H1 (cell line): ENCODE data around the gene RAP1GAP. TPM values are rescaled to one million over a fixed set of nuclear protein-coding genes. Genes with fewer than 3 reads are reported as not detected.

Experiments used
- CTCF ChIA-PET: fragments of 300-600 bp; sonication (Branson Sonifier 250); formaldehyde crosslinking; loops from one replicate; lab custom pipeline; 2021; ENCODE audit not compliant: partially characterized antibody; lab: Charles Lee
- POLR2A ChIA-PET: fragments of 300-600 bp; sonication (Branson Sonifier 250); formaldehyde crosslinking; loops from one replicate; lab custom pipeline; 2021; ENCODE audit warnings: inconsistent platforms; ENCODE audit not compliant: partially characterized antibody; lab: Charles Lee
- DNase-seq, 2 experiments: peaks; one replicate each; pipeline versions ENCODE4 v3.0.0 to v3.0.0-alpha.2; 2010 to 2022; ENCODE audit warnings: low spot score in 2 of 2, low read depth in 1 of 2, mixed read lengths in 1 of 2
- FAIRE-seq: peaks from 2 replicates; lab custom pipeline; 2011; peaks lifted over from hg19 to GRCh38; lab: Jason Lieb, UNC
- H2AFZ ChIP-seq: 2 replicates; pipeline ENCODE4 v1.8.1; 2012; ENCODE audit warnings: low read length, inconsistent platforms
- H2AK5ac ChIP-seq: 2 replicates; pipeline ENCODE4 v1.6.1; 2013; ENCODE audit warnings: low read depth, low read length
- H2BK120ac ChIP-seq: replicated peaks from 2 replicates; pipeline ENCODE3; 2013; ENCODE audit warnings: low read depth, low read length, inconsistent platforms
- H2BK12ac ChIP-seq: 2 replicates; pipeline ENCODE4 v1.6.1; 2013; ENCODE audit warnings: low read depth, low read length
- H2BK15ac ChIP-seq: 2 replicates; pipeline ENCODE4 v1.6.1; 2013; ENCODE audit warnings: low read length
- H2BK20ac ChIP-seq: 2 replicates; pipeline ENCODE4 v1.6.1; 2013; ENCODE audit warnings: low read length
- H2BK5ac ChIP-seq: 2 replicates; pipeline ENCODE4 v1.6.1; 2013; ENCODE audit warnings: low read depth, low read length
- H3K14ac ChIP-seq: 2 replicates; pipeline ENCODE4 v1.6.1; 2013; ENCODE audit warnings: inconsistent platforms; ENCODE audit not compliant: insufficient read length
- H3K18ac ChIP-seq: 2 replicates; pipeline ENCODE4 v1.6.1; 2013; ENCODE audit warnings: low read length; ENCODE audit errors: extremely low read depth
- H3K23ac ChIP-seq: 2 replicates; pipeline ENCODE4 v1.6.1; 2013; ENCODE audit warnings: inconsistent platforms; ENCODE audit not compliant: insufficient read length
- H3K23me2 ChIP-seq: 2 replicates; pipeline ENCODE4 v1.6.1; 2013; ENCODE audit warnings: low read depth, low read length
- H3K27ac ChIP-seq: 2 replicates; pipeline ENCODE4 v1.6.1; 2011; ENCODE audit warnings: low read depth, low read length, inconsistent platforms
- H3K27me3 ChIP-seq, 4 experiments: replicated peaks in 1 of 4; 1 replicate in 1 of 4; 2 replicates in 3 of 4; pipeline versions ENCODE4 v1.6.1 to v1.8.1; 2011 to 2013; ENCODE audit warnings: low read length in 3 of 4, mild to moderate bottlenecking in 3 of 4, inconsistent platforms in 2 of 4, mixed read lengths in 2 of 4, moderate library complexity in 1 of 4; ENCODE audit not compliant: control insufficient read depth in 3 of 4, insufficient read depth in 3 of 4; ENCODE audit errors: extremely low read depth in 1 of 4
- H3K36me3 ChIP-seq, 4 experiments: 2 replicates each; pipeline versions ENCODE4 v1.6.1 to v1.8.1; 2011 to 2013; ENCODE audit warnings: mild to moderate bottlenecking in 4 of 4, low read length in 3 of 4, moderate library complexity in 2 of 4, control low read depth in 1 of 4, inconsistent platforms in 1 of 4; ENCODE audit not compliant: insufficient read depth in 4 of 4, control insufficient read depth in 2 of 4
- H3K4ac ChIP-seq: replicated peaks from 2 replicates; pipeline ENCODE3; 2013; ENCODE audit warnings: low read length, low read depth, mixed read lengths, inconsistent platforms; ENCODE audit not compliant: insufficient read length
- H3K4me1 ChIP-seq, 4 experiments: replicated peaks in 1 of 4; 1 replicate in 1 of 4; 2 replicates in 3 of 4; pipeline versions ENCODE4 v1.6.1 to v1.8.1; 2011 to 2013; ENCODE audit warnings: low read length in 3 of 4, inconsistent platforms in 2 of 4, mixed read lengths in 1 of 4; ENCODE audit not compliant: insufficient read depth in 4 of 4, control insufficient read depth in 3 of 4
- H3K4me2 ChIP-seq, 2 experiments: 2 replicates each; pipeline versions ENCODE4 v1.6.1 to v1.8.1; 2011 to 2013; ENCODE audit warnings: low read depth in 2 of 2, low read length in 2 of 2, control low read depth in 1 of 2, inconsistent platforms in 1 of 2, mild to moderate bottlenecking in 1 of 2; ENCODE audit not compliant: insufficient read depth in 1 of 2
- H3K4me3 ChIP-seq, 4 experiments: fragments of 200-600, 300-600 bp in 1 of 4; sonication (generic), shearing (Covaris generic), sonication (Bioruptor Twin) in 1 of 4; 2 replicates each; pipeline versions ENCODE4 v1.5.1 to v1.8.1; 2011 to 2016; ENCODE audit warnings: low read length in 4 of 4, low read depth in 3 of 4, control low read depth in 2 of 4, inconsistent platforms in 2 of 4, mild to moderate bottlenecking in 2 of 4, mixed read lengths in 1 of 4, moderate library complexity in 1 of 4; ENCODE audit not compliant: insufficient read depth in 2 of 4; ENCODE audit errors: extremely low read depth in 1 of 4
- H3K56ac ChIP-seq: replicated peaks from 2 replicates; pipeline ENCODE3; 2013; ENCODE audit warnings: low read depth, mild to moderate bottlenecking, mixed read lengths, low read length, inconsistent platforms; ENCODE audit not compliant: insufficient read length
- H3K79me1 ChIP-seq: 2 replicates; pipeline ENCODE4 v1.6.1; 2013; ENCODE audit warnings: low read depth, low read length, control low read depth
- H3K79me2 ChIP-seq, 2 experiments: 2 replicates each; pipeline versions ENCODE4 v1.6.1 to v1.8.1; 2012 to 2013; ENCODE audit warnings: low read length in 2 of 2, mild to moderate bottlenecking in 2 of 2, inconsistent platforms in 1 of 2; ENCODE audit not compliant: insufficient read depth in 2 of 2, control insufficient read depth in 1 of 2
- H3K9ac ChIP-seq, 4 experiments: replicated peaks in 1 of 4; 1 replicate in 1 of 4; 2 replicates in 3 of 4; pipeline versions ENCODE4 v1.6.1 to v1.8.1; 2011 to 2013; ENCODE audit warnings: low read depth in 3 of 4, low read length in 3 of 4, control low read depth in 2 of 4, mild to moderate bottlenecking in 2 of 4, moderate library complexity in 2 of 4, inconsistent platforms in 1 of 4; ENCODE audit errors: extremely low read depth in 1 of 4
- H3K9me3 ChIP-seq, 2 experiments: 2 replicates each; pipeline versions ENCODE4 v1.6.1 to v1.8.1; 2012 to 2013; ENCODE audit warnings: mild to moderate bottlenecking in 2 of 2, moderate library complexity in 2 of 2, control low read depth in 1 of 2, inconsistent platforms in 1 of 2, low read depth in 1 of 2, low read length in 1 of 2, mixed read lengths in 1 of 2; ENCODE audit not compliant: insufficient read depth in 2 of 2
- H4K20me1 ChIP-seq, 2 experiments: replicated peaks in 1 of 2; 2 replicates each; pipeline versions ENCODE3 to v1.8.1; 2011 to 2013; ENCODE audit warnings: inconsistent platforms in 2 of 2, low read length in 2 of 2, mild to moderate bottlenecking in 1 of 2; ENCODE audit not compliant: insufficient read depth in 2 of 2, control insufficient read depth in 1 of 2
- H4K5ac ChIP-seq: 2 replicates; pipeline ENCODE4 v1.6.1; 2013; ENCODE audit warnings: low read length, low read depth, mixed read lengths, inconsistent platforms; ENCODE audit not compliant: insufficient read length
- H4K8ac ChIP-seq: 2 replicates; pipeline ENCODE4 v1.8.0; 2013; ENCODE audit warnings: mild to moderate bottlenecking, moderate library complexity, low read length, inconsistent platforms; ENCODE audit not compliant: insufficient read depth; ENCODE audit errors: extremely low read depth
- H4K91ac ChIP-seq: replicated peaks from 2 replicates; pipeline ENCODE3; 2013; ENCODE audit warnings: low read length, mixed read lengths, inconsistent platforms; ENCODE audit not compliant: insufficient read length
- EZH2 ChIP-seq: fragments of 200-600 bp; sonication (generic); IDR thresholded peaks from 2 replicates; pipeline ENCODE4 v1.7.1; 2012; ENCODE audit warnings: low read depth, mild to moderate bottlenecking, moderate library complexity, low read length, inconsistent platforms; ENCODE audit not compliant: severe bottlenecking
- SIX5 ChIP-seq: IDR thresholded peaks from 2 replicates; pipeline ENCODE4 v1.6.1; 2011; ENCODE audit warnings: mild to moderate bottlenecking, low read depth, low read length
- WGBS, 2 experiments: shearing (Covaris generic) in 1 of 2; methylation state at CpG; one replicate each; pipeline versions ENCODE4 v1.1.6 to v1.1.7; 2013 to 2015; ENCODE audit warnings: low lambda C conversion rate in 2 of 2, mixed read lengths in 2 of 2, inconsistent platforms in 1 of 2, low coverage in 1 of 2, missing lambda C conversion rate in 1 of 2; ENCODE audit not compliant: insufficient replicate concordance in 2 of 2, insufficient coverage in 1 of 2, insufficient read length in 1 of 2; ENCODE audit errors: extremely low coverage in 1 of 2, missing lambda C conversion rate in 1 of 2; 5-methylcytosine and 5-hydroxymethylcytosine counted together
- polyA plus RNA-seq, 7 experiments: library from polyadenylated mRNA; depleted of rRNA in 3 of 7; stranded (reverse) in 5 of 7; unstranded in 2 of 7; fragments of >200 nt in 5 of 7; fragments of 200-250 nt in 2 of 7; gene quantifications; 1 replicate in 5 of 7; 2 replicates in 1 of 7; 4 replicates in 1 of 7; pipeline versions ENCODE4 v1.2.1 to v1.2.3, GENCODE V29; 2011 to 2013; ENCODE audit warnings: missing spikeins in 2 of 7, mixed read lengths in 2 of 7
- total RNA-seq: library from RNA; stranded (reverse); fragmentation: NEBNext Ultra II Directional; extraction: Animal tissue kit (Norgen Biotek cat#: 25700); gene quantifications from 2 replicates; pipeline ENCODE4 v1.2.1, GENCODE V29; 2021

Gene RAP1GAP
- total and polyA plus RNA-seq, 2 of the 8 experiments (the other 6 are each of a cell fraction or from before 2014, with no cell fraction given): 8.4 TPM

DNA sequence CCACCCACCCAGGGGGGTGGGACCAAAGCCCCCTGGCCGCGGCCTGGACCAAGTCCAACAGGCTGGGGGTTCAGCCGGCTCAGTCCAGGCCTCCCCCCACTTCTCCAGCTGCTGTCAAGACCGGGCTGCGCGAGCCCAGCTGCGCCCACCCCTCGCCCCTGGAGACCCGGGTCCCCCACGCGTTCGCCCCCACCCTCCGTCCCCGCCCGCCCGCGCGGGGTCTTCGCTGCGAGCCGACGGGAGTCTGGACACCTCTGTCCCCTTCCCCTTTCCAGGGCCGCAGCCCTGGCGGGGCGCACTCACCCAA, 253 bp downstream of the RAP1GAP start:
- Histone ChIP-seq H3K14ac (no peak overlapping the region), H3K4me2 (peak overlapping the region; percentile 68 to 98), H4K5ac (no peak overlapping the region), H3K56ac (no peak overlapping the region), H3K36me3 (no peaks in the 10 kb centered on the region), H3K9me3 (no peaks in the 10 kb centered on the region), H4K8ac (no peak overlapping the region), H3K18ac (no peak overlapping the region; the same call in 1 of the 2 replicates), H3K4me1 (peaks cover 0 to 28% (median 10%) of the 10 kb centered on the region in 4 experiments; a peak in 6 of 7 replicates), H2AFZ (no peak overlapping the region), H4K91ac (no peak overlapping the region), H3K27me3 (peaks cover 0 to 28% (median 19%) of the 10 kb centered on the region in 4 experiments; a peak in 5 of 7 replicates), H2BK5ac (no peak overlapping the region), H2BK15ac (no peak overlapping the region), H2AK5ac (no peak overlapping the region), H3K23ac (no peak overlapping the region), H4K20me1 (peaks cover 0 to 2% of the 10 kb centered on the region in 2 experiments), H3K23me2 (peaks cover 13% of the 10 kb centered on the region), H3K79me2 (no peaks in the 10 kb centered on the region), H3K79me1 (no peaks in the 10 kb centered on the region), H3K9ac (peak overlapping the region in 1 of 4 experiments; percentile 64; a peak in 1 of 7 replicates), H3K4me3 (peak overlapping the region; percentile 62 to 76 (median 68)), H2BK120ac (no peak overlapping the region), H3K4ac (no peak overlapping the region), H2BK12ac (no peak overlapping the region), H2BK20ac (no peak overlapping the region), H3K27ac (no peak overlapping the region)
- TF ChIP-seq SIX5 (no peak), EZH2 (peak; percentile 0)
- WGBS, 2 experiments: 1% methylated on average over 17 of the region's 25 CpGs; no CpG with 5 or more reads in 1 of the 2 experiments
- POLR2A ChIA-PET: interaction anchor here (1.5 to 2.8 kb wide), 2 partner anchors 9 to 13 kb away, joined by 4 to 19 read pairs; no protein-coding TSS in a partner anchor
- no peak for DNase-seq
- no peak for FAIRE-seq
- CTCF ChIA-PET: interaction anchor here (0.7 to 4.6 kb wide), 4 partner anchors 8 to 310 kb away, joined by 3 to 25 read pairs (median 4); no protein-coding TSS in a partner anchor
